SU-DHL-6 (cell line): ENCODE results near the gene LRIT3.

Experiments
- CTCF ChIP-seq: fragments of 200-600 bp; sonication (generic); IDR thresholded peaks from one replicate; pipeline ENCODE4 v1.5.1; 2017; ENCODE audit warnings: antibody characterized with exemption, mild to moderate bottlenecking, low read length, moderate library complexity; ENCODE audit not compliant: insufficient read depth, poor library complexity, severe bottlenecking
- EZH2phosphoT487 ChIP-seq: fragments of 200-600 bp; sonication (generic), shearing (Covaris generic); conservative IDR thresholded peaks from 2 replicates; pipeline ENCODE4 v1.6.1; 2018; ENCODE audit warnings: mild to moderate bottlenecking, antibody characterized with exemption, low read length, moderate library complexity, mixed read lengths

- TF ChIP-seq CTCF, result no peak
- TF ChIP-seq EZH2phosphoT487, result no peak
Measured at GRCh38 chr4:109846395-109847098, 1.4 kb upstream of the LRIT3 start.
